Stimulated activated CD4-positive, alpha-beta T cell treated with anti-CD3 and anti-CD28 coated beads, TNF-alpha, amount 100 ng/mL, for 48 hours (primary cell): Measurements from ENCODE around the gene FGF4.

Experiments
- DNase-seq, 3 donors: peaks; one replicate each; pipeline ENCODE4 v3.0.0-alpha.2; 2020; ENCODE audit warnings: low read depth in 3 of 3

Gene FGF4

DNA sequence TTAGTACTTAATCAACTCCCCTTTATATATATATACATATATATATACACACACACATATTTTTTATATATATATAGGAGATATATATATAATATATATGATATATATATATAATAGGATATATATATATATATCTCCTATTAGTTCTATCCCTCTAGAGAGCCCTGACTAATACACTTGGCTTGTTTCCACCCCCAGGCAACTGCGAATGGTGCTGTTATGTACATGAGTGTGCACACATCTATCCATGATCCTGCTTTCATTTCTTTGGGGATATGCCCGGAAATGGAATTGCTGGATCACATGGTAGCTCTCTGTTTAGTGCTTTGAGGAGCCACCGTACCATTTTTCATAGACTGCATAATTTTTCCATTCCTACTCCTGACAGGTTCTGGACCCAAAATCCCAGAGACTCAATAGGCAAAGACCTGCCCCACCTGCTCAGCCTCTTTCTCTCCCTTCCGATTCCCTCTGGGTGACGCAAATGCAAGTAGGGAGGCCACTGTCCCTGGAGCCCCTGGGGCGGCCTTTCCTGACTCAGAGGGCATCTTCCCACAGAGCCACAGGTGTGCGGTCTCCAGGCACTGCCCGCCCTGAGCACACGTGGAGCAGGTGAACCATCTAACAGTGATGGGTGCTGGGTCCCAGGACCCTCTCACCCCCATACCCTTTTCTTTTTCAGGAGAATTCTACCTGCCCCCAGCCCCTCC, 32.1 kb upstream of the FGF4 start:
- no peak for DNase-seq

DNA sequence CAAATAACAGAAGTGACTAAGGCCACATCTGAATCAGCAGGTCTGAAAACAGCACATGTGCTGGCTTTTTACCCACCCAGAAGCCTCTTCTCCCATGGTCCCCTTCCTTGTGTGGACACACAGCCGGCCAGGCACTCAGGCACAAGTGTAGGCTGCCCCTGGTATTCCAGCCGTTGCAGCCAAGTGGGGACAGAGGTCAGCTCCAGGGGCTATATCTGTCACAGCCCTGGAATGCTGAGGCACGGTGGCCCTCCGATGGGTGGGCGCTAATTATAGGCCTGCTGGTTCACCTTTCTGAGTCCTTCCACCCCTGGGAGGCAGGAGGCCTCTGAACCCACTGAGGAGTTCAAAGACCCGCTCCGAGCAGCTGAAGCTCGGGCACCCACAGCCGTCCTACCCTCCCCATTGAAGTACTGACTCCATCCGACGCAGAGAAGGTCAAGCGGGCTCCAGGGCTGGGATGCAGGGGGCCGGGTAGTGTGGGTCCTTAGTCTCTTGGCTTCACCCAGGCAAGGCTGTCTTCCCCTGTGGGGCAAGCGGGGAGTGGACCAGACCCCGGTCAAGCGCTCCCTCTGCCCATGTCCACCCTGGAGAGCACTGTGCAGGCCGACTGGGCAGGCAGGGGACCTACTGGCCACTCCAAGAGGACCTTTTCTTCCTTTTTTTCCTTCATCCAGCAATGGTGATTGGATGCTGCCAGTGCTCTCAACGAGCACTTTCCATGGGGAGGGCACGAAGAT, 29.8 kb upstream of the FGF4 start:
- no peak for DNase-seq

DNA sequence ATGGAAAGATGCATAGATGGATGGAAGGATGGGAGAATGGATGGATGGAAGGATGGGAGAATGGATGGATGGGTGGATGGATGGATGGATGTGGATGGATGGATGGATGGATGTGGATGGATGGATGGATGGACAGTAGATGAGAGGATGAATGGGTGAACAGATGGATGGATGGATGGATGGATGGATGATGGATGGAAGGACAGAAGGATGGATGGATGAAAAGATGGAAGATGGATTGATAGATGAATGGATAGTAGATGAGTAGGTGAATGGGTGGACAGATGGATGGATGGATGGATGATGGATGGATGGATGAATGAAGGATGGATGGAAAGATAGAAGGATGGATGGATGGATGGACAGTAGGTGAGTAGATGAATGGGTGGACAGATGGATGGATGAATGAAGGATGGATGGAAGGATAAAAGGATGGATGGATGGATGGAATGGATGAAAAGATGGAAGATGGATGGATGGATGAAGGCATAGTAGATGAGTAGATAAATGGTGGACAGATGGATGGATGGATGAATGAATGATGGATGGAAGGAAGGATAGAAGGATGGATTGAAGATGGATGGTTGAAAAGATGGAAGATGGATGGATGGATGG, 28.6 kb upstream of the FGF4 start:
- DNase-seq, result no peak

DNA sequence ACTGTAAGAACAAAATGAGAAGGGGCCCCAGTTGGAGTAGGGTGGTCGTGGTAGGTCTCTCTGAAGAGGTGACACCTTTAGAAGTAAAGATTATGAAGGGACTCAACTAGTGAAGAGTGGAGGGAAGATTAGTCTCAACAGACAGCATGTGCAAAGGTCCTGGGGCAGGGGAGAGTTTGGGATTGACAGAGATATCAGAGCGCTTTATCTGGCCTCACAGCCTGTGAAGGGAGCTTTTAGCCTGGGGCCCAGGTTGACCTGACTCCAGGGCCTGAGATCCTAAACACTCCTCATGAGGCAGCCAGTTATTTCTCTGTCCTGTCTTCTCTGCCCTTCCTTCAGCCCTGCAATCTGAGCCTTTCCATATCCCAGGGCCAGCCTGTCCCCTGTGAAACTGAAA, 27.9 kb upstream of the FGF4 start:
- no peak for DNase-seq

DNA sequence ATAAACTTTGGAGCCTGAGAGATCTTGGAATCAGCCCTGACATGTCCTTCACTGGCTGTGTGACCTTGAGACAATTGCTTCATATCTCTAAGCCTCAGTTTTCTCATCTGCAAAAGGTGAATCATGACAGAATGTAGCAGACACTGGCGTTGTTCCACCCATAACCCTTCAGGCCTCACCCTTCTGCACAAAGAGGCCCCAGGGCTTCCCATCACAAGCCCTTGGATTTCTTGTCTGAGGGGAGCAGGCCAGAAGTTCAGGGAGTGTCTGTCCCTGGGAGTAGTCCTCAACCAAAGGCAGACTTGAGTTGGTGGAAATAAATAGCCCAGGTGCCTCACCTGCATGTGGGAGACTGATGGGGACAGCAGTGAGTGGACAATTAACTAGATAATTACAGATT, 27.4 kb upstream of the FGF4 start:
- no peak for DNase-seq

DNA sequence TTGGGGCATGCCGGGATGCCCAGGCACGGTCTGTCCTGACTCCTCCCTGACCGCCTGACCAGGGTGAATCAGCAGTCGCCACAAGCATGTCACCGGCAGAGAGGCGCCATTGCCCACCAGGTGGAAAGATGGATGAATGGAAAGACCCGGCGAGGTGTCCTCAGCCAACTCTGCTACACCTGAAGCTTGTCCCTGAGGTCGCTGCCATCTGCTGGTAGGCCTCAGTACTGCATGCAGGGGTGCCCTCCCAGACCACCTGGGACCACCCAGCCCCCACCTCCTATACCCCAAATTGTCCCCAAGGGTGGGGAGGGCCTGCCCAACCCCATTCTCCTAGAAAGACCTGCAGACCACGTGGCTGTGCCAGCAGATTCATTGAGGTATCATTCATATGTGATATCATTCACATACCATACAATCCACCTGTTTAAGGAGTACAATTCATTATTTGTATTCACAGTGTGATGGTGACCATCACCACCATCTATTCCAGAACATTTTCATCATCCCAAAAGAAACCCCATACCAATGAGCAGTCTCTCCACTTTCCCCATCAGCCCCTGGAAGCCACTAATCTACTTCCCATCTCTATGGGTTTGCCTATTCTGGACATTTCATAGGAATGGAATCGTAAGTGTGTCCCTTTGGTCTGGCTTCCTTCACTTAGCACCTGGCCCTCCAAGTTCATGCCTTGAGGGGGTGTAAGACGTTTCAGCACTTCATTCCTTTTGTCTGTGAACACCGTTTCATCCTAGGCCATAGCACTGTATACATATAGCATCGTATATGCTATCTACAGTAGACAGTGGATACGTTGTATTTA, 26.6 kb upstream of the FGF4 start:
- peak in 2 of 3 donors; percentile 3 to 18 for DNase-seq

DNA sequence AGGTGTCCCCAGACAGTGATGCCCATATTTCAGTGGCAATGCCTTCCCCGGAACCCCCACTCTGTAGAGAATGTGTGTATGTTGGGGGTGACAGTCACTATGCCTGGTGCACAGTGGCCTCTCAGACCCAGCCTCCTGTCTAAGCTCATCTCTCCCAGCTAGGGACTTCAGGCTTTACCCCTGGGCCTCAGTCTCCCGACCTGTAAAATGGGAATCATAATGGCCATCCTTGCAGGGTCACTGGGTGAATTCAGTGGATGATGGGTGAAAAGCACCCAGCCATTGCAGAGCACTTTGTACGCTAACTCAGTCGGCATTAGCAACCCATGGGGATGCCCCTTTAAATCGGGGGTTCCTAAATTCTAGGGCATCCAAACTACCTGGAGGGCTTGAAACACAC, 25.1 kb upstream of the FGF4 start:
- DNase-seq, result no peak

DNA sequence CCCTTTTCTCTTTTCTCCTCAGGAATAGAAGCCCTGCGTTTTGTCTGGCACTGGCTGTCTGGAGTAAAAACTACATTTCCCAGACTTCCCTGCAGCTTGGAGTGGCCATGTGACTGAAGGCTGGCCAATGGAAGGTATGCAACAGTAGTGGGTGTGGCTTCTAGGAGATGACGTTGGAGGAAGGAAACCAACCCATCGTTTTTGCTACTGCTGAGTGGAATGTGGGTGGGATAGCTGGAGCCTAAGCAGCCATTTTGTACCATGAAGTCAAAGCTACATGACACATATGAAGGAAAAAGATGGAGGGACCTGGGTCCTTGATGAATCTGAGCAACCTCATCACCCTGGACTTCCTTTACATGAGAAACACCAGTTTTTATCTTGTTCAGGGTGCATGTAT, 24.4 kb upstream of the FGF4 start:
- no peak for DNase-seq

DNA sequence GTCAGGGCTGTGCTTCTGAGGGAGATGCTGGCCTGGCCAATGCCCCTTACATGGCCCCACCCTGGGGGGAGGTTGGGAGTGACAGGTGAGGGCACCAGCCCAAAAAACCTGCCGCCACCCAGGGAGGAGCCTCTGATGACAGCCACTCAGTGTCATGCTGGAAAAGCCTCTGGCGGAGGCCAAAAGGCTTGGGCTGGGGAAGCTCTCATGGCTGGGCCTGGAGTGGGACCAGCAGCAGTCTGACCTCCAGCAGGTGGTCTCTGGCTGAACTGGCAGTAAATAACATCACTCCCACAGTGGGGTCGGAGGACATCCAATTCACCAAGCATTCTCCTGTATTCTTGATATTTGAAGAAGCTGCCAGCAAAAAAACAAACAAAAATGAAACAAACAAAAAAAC, 24.0 kb upstream of the FGF4 start:
- no peak for DNase-seq

DNA sequence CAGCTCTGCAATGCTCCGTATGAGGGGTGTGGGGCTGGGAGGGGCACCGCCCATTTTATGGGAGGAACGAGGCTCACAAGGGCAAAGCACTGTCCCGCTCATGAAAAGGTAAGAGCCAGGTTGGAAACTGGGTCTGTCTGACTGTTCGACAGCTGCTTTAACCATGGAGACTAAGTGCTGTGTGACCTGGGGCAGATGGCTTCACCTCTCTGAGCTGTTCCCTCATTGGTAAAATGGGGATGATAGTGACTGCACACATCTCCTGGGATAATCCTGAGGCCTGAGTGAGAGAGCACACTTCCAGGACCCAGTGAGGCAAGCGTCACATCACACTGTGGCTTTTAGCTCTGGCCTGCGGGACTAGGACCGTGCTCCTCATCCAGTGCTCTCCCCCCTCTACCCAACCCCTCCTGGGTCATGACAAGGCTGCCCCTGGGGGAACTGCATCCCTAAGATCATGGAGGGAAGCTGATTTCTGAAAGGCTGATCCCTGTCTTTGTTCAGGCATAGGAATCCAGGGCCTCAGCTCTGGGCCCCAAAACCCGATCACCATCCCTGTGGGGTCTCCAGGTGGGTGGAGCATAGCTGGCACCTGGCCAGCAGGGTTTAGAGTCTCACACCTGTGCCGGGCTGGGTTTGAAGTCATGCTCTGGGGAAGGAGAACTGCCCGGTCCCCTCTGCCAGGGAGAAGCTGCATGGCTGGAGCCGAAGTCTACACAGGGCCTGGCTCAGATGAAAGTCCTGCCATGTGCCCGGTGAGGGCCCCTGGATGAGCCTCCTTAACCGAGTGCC, 22.8 kb upstream of the FGF4 start:
- no peak for DNase-seq

DNA sequence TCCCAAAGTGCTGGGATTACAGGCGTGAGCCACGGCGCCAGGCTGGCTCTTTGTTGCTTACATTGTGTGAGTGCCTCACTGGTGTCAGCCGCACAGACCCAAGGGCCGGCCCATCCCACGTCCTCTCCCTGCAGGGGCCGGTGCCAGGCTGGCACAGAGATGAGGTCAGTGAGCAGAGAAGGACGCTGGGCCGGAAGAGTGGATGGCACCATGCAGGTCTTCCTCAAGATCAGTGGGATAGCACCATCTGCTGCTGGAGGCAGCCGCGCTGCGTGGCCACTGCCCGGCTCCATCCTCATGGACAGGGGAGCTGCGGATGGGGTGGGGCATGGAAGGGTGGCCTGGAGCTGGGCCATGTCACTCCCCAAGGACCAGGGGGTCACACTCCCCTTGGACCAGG, 22.0 kb upstream of the FGF4 start:
- DNase-seq, result no peak

DNA sequence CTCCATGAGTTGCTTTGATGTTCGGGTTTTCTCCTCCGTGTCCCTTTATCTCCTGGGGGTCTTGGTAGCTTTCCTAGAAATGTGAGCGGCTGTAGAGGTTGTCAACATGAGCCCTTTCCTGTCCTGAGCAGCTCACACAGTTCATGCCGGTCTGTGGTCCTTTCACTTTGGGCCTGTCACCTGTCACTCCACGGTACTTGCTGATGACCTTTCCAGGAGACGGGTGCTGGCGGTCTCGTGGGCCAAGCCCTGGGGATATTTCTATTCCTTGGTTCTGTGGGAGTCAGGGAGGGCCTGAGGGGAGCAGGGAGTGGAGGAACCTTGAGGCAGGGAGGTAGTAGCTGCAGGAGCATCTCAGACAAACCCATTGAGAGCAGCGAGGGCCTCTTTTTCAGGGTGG, 20.9 kb upstream of the FGF4 start:
- DNase-seq, result no peak

DNA sequence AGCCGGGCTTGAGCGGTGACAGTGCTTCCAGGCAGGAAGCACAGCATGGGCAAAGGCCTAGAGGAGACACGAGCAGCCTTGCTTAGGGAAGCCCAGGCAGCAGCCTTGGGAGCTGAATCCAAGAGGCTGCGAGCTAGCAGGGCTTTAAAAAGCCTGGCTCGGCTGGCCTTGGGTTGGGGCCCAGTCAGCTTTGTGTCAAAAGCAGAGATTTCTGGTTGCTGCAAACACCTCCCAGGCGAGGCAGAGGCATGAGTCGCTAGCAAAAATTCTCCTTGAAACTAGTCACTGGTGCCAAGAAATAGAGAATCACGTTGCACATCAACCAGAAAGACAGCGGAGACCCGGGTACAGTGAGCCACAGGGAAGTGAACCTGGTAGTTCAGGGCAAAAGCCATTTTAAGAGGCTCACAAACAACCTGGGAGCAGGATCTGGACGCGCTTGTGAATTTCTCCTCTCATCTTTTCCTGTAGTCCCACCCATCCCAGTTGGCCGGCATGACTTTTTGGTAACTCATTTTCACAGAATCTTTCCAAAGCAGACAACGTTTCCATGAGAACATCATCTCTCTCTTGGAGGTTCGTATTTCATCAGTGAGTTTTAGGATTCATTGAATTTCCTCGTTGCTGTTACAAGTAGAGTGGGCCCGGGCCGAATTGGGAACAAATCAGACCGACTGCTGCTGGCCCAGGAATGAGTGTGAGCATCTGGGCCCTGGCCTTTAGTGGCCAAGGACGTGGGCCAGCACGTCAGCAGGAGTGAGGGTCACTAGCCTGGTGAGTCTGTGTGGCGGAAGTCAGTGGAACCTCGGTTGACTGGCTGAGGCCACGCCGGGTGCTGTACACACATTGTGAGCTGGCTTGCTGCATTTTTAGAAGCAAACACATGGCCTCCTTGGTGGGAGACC, 16.4 kb upstream of the FGF4 start:
- no peak for DNase-seq

DNA sequence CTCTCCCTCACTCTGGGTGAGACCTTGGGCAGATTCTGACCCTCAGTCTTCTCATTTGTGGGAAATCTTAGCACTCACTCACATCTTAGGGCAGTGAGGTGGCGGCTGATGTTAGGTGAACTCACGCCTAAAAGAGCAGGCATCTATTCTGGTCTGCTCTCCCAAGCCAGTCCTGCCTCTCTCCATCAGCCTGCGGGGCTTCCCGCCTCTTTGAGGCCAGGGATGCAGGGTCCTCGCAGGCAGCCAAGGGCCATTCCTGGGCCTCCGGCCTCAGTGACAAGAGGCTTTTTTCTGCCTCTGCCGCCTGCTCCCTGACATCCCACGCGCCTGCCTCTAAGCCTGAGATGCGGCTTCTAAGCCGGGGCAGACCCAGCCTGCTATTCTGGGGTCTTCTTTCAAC, 13.8 kb upstream of the FGF4 start:
- DNase-seq, result no peak

DNA sequence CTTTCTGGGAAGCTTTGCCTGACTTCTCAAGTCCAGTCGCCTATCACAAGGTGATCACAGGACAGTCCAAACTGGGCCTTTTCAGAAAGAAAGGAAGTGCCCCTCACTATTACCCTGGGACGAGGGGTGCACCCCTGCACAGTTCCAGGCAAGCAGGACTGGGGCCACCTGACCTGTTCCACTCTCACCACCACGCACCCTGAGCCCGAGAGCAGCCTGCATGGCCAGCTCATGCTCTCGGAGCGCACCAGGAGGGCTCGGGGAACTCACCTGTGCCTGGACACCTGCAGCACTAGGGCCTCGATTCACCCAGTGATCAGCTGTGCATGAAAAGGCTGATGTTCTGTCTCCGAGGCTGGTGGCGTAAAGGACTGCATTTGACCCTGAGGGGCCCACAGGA, 12.8 kb upstream of the FGF4 start:
- DNase-seq, result no peak

DNA sequence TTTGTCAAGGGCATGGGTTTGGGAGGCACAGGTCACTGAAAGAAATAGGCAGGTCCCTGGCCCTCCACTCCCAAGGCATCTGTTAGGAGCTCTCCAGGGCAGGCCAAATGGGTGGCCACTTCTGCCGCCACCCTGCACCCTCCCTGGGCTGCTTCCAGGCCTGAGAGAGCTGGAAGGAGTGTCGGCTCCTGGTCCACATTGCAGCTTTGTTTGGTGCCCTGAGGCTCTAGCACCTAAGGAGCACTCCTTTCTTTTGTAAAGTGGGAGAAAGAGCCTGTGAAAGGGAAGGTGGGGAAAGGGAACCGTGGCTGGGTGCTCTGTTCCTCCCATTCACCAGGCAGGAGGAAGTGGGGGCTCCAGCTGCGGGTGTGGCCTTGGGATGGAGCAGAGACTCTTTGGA, 12.3 kb upstream of the FGF4 start:
- no peak for DNase-seq

DNA sequence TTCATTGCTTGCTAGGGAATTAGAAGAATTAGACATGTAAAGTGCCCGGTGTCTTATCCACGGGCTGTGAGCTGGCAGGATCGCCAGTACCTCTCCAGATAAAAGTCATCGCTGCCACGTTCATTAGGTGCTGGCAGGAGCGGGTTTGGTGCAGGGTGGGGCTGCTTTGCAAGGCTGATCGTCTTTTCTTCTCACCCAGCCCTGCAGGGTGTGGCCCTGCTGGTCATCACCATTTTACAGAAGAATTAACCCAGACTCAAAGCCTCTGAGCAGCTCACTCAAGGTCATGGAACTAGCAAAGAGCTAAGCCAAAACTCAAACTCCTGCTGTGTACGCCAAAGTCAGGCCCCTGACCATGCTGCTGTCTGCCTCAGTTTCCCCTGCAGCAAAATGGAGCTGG, 6.1 kb upstream of the FGF4 start:
- no peak for DNase-seq

DNA sequence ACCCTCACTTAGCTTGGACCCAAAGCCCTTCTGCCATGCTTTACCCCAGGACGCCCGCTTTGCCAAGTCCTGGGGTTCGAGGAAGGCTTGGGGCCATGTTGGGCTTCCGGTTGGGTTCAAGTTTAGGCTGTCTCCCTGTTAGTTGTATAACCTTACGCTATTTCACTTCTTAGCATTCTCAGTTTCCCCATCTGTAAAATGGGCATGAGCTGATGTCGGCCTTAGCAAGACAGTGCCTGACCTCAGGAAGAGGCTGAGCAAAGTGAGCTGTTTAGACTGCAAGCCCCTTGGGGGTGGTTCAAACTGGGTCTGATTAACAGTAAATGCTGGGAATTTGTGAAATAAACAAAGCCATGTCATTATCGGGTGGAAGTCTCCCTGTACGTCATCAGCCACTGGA, 3.2 kb upstream of the FGF4 start:
- no peak for DNase-seq

DNA sequence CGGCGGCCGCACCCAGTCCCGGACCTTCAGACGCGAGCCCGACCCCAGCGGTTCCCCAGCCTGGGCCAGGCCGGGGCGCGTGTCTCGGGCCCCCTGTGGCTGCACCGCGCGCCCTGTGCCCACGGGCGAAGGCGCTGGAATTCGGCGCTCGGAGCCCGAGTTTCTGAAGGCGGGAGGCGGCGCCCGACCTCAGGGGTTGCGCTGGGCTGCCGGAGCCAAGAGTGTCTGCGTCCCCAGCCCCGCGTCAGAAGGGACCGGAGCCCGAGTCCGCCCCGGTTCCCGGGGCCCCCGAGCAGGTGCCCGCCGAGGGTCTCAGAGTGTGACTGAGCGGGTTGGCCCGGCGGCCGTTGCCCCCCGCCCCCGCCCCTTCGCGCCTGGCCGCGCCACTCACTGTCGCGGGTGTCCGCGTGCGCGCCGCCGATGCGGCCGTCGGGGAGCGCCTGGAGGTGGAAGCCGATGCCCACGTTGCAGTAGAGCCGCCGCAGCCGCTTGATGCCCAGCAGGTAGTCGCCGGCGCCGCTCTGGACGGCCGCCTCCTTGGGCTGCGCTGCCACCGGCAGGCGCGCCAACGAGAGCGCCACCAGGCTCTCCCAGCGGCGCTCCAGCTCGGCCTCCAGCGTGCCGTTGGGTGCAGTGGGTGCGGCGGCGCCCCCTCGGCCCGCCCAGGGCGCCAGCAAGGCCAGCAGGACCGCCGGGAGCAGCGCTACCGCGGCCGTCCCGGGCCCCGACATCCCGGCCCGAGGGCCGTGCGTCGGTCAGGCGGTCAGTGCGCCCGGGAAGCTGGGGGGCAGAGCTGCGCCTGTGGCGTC, 583 bp downstream of the FGF4 start:
- DNase-seq, result no peak
